HL-60 (cell line): ENCODE results near the gene S100B.

ENCODE experiments used
- DNase-seq, 2 experiments: peaks; one replicate each; pipeline ENCODE4 v3.0.0-alpha.2; 2010 to 2020; ENCODE audit warnings: low read depth in 1 of 2, low spot score in 1 of 2
- H3K27ac ChIP-seq: fragments of 250-450 bp; sonication (Bioruptor Pico); replicated peaks from 2 replicates; pipeline ENCODE4 v1.5.1; 2020; ENCODE audit warnings: mild to moderate bottlenecking, moderate library complexity
- H3K27me3 ChIP-seq: fragments of 250-450 bp; sonication (Bioruptor Pico); 2 replicates; pipeline ENCODE4 v1.5.1; 2021; ENCODE audit warnings: mild to moderate bottlenecking, moderate library complexity; ENCODE audit not compliant: insufficient read depth, poor library complexity, severe bottlenecking
- H3K4me3 ChIP-seq: replicated peaks from 2 replicates; pipeline ENCODE4 v1.5.1; 2011; ENCODE audit warnings: mild to moderate bottlenecking, control low read depth, low read length; ENCODE audit not compliant: insufficient read depth
- CTCF ChIP-seq: IDR thresholded peaks from one replicate; pipeline ENCODE4 v1.5.1; 2011; ENCODE audit warnings: low read length, control low read depth, inconsistent platforms; ENCODE audit not compliant: insufficient read depth
- GABPA ChIP-seq: IDR thresholded peaks from 2 replicates; pipeline ENCODE4 v1.6.1; 2012; ENCODE audit warnings: low read depth
- POLR2AphosphoS5 ChIP-seq: IDR thresholded peaks from 2 replicates; pipeline ENCODE4 v1.6.1; 2012; ENCODE audit warnings: low read depth
- REST ChIP-seq: IDR thresholded peaks from 2 replicates; pipeline ENCODE4 v1.6.1; 2012; ENCODE audit warnings: low read depth; ENCODE audit not compliant: insufficient replicate concordance
- SPI1 ChIP-seq: IDR thresholded peaks from 2 replicates; pipeline ENCODE4 v1.6.1; 2012; ENCODE audit warnings: low read depth, mild to moderate bottlenecking, borderline replicate concordance

The S100B gene

GRCh38 chr21:46551636-46552241 lies 53.1 kb downstream of the S100B start:
- Histone ChIP-seq H3K27me3 (no peaks in the 10 kb centered on the region), H3K4me3 (peak overlapping the region; percentile 37), H3K27ac (peak overlapping the region; percentile 86)
- TF ChIP-seq POLR2AphosphoS5 (peak; percentile 80), REST (no peak), SPI1 (peak; percentile 87), CTCF (peak; percentile 12), GABPA (peak; percentile 40; the same call in 1 of the 2 replicates)
- DNase-seq: peak; percentile 73 to 84

GRCh38 chr21:46550116-46550941 lies 54.6 kb downstream of the S100B start:
- H3K4me3 ChIP-seq: no peak overlapping the region
- TF ChIP-seq SPI1 (no peak), CTCF (no peak), POLR2AphosphoS5 (no peak), REST (no peak), GABPA (no peak)
- DNase-seq: peak in 1 of 2 experiments; percentile 81
- H3K27ac ChIP-seq: peak overlapping the region; percentile 86
- H3K27me3 ChIP-seq: no peaks in the 10 kb centered on the region

GRCh38 chr21:46549650-46550049 lies 55.2 kb downstream of the S100B start:
- TF ChIP-seq POLR2AphosphoS5: no peak
- TF ChIP-seq SPI1: no peak
- no peak for TF ChIP-seq GABPA
- no peak for TF ChIP-seq CTCF
- no peak for TF ChIP-seq REST
- DNase-seq: no peak
- no peaks in the 10 kb centered on the region for H3K27me3 ChIP-seq
- no peak overlapping the region for H3K4me3 ChIP-seq
- peak overlapping the region; percentile 11; the same call in 1 of the 2 replicates for H3K27ac ChIP-seq
